C4-2B (cell line): ENCODE measurements around the gene SNPH.

ENCODE experiments used
- H3K27ac ChIP-seq: fragments of 450-650 bp; 2 replicates; pipeline ENCODE4 v1.5.1; 2017
- ZFX ChIP-seq: fragments of 450-650 bp; IDR thresholded peaks from 2 replicates; pipeline ENCODE4 v1.6.1; 2017
- TF ChIP-seq, protein P1 (sequence below): fragments of 450-650 bp; conservative IDR thresholded peaks from 2 replicates; pipeline ENCODE4 v1.5.1; 2017; ENCODE audit warnings: mild to moderate bottlenecking

The SNPH gene

DNA sequence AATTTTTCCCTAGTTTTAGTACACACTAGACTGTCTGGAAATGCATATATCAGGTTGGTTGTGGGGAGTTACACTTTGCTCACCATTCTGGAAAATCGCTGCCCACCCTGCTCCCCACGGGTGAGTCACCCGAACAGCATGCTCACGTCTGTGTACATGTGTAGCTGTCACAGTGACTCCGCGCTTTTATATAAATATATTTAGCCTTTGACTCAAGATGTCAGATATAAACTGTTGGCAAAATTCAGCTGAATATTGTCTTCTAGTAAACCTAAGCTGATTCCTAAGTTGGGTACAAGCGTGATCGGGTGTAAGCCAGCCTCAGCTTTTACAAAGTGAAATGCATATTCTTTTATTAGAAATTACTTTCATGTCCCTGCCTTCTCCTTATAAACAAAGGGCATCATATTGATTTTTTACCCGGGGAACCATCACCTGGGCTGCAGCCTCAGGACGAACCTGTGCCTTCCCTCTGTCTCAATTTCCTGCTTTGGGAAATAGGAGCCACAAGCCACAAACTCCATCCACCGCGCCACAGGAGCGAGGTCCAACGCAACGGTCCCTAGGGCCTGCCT, 58.6 kb downstream of the SNPH start:
- TF ChIP-seq ZFX, result no peak
- TF ChIP-seq, protein P1, sequence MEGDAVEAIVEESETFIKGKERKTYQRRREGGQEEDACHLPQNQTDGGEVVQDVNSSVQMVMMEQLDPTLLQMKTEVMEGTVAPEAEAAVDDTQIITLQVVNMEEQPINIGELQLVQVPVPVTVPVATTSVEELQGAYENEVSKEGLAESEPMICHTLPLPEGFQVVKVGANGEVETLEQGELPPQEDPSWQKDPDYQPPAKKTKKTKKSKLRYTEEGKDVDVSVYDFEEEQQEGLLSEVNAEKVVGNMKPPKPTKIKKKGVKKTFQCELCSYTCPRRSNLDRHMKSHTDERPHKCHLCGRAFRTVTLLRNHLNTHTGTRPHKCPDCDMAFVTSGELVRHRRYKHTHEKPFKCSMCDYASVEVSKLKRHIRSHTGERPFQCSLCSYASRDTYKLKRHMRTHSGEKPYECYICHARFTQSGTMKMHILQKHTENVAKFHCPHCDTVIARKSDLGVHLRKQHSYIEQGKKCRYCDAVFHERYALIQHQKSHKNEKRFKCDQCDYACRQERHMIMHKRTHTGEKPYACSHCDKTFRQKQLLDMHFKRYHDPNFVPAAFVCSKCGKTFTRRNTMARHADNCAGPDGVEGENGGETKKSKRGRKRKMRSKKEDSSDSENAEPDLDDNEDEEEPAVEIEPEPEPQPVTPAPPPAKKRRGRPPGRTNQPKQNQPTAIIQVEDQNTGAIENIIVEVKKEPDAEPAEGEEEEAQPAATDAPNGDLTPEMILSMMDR, result no peak
- peak overlapping the region; percentile 93 for H3K27ac ChIP-seq

DNA sequence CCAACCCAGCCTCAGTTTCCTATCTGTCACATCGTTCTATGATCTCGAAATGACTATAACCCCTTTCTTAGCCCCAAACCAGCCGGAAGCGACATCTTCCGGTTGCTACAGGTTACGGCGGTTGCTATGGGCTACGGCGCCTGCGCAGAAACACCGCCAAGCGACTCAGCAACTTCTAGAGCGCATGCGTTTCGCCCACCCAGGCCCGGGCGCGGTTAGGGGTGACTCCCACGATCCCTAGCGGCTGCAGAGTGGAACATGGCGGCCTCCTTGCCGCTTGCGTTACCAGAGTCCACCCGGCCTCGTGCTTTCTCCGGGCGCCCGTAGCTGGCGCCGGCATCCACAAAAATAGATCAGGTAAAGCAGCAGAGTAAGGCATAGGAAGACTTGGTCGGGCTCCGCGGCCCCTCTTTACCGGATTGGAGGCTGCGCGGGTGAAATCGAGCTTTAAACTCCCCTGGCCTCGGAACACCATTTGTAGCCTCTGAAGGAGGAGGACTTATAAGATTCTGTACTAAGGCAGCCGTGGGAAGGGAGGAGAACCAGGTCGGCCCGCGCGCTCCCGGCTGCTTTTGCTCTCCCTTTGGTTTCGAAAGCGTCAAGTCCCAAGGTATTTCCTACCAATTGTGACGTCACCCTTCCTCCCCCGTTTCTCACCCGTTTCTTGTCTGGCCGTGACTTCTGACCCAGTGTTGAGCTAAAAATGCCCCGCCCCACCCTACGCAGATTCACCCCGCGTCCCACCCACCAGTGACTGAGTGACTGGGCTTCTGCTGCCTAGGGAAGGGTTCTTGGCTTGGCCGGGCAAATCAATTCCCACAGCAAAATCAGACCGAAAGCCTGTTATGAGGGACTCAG, 59.3 kb downstream of the SNPH start:
- peak; percentile 9; the same call in 1 of the 2 replicates for TF ChIP-seq ZFX
- TF ChIP-seq, protein P1, result no peak
- peak overlapping the region; percentile 93 for H3K27ac ChIP-seq

DNA sequence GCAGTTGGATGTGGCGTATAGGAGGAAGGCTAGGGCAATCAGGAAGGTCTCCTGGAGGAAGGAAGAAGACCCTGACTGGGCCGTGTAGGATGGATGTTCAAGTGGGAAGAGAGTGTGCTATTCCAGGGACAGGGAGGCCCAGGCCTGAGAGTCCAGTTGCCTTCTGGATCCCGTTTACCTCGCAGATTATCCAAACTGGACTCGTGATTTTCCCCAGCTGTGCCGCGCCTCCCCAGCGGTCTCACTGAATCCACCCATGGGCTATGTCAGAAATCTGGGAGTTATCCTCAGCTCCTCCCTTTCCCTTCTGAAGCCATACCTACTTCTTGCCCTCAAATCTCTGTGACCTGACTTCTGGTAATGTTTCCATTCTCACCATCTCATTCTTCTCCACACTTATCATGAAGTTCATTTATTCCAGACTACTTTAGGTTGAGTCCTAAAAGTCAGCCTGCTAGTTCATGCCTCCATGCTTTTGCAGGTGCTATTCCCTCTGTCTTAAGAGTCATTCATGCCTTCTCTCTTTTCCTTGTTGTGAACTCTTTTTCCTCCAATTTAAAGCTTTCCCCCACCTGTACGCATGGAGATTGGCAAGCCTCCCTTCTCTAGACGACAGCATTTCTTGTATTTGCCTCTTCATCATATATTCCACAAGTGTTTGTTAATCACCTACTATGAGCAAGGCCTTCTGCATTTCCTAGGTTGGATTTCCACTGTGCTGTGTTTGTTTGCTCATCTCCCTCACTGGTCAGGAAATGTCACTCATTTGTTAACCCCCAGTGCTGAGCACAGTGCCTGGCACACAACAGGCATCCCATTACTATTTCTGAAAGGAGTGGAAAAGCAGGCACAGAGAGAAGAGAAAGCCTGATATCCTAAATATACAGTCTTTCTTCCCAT, 60.2 kb downstream of the SNPH start:
- TF ChIP-seq, protein P1, result no peak
- no peak for TF ChIP-seq ZFX
- peak overlapping the region; percentile 93 for H3K27ac ChIP-seq

DNA sequence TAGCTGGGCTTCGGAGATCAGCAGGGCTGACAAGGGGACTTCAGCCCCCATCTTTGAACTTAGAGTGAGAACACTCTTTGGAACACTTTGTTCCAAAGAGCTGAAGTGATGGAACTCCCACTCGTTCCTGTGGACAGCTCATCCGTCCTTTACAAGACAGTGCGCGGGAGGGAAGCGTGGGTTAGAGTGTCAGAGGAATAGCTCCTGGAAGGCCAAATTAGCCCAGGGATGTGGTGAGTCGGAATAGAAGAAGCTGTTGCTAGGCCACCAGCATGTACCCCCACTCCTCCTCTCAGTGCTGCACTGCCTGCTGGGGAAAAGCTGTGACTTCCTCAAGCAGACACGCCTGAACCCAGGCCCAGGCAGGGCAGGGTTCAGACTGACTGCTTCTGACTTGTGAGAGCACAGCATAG, 61.2 kb downstream of the SNPH start:
- TF ChIP-seq, protein P1, result no peak
- no peak for TF ChIP-seq ZFX
- H3K27ac ChIP-seq, result no peak overlapping the region

DNA sequence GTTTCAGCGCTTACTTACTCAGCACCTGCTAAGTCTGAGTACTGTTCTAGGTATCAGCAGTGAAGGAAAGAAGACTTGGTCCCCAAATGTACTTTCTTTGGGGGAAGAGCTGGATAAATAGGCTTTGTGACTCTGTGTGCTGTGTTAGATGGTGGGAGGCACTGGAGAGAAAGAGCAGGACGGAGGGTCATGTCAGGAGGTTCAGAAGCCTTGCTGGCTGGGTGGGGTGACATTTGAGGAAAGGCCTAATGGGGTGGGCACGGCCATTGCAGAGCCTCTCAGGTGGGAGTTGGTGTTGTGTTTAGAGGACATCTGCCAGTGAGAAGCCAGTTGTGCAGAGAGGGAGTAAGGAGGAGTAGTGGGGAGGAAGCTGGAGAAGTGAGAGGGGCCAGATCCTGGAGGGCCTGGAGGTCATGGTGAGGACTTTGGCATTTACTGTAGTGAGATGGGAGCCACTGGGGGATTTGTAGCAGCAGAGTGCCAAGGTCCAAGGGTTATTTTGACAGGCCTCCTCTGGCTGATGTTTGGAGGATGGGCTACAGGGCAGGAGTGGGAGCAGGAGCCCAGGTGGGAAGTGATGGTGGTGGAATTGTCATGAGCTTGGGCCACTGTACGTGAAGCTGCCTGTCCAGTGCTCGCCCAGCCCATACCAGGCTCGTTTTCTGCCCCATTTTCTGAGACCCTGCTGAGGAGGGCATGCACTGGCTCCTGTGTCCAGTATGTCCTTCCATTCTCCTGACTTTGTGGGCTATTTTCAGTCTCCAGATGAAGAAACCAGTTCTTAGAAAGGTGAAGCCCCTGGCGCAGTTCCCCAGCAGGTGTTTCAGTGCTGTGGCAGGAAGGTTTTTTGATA, 62.0 kb downstream of the SNPH start:
- peak overlapping the region; percentile 10 for H3K27ac ChIP-seq
- no peak for TF ChIP-seq ZFX
- TF ChIP-seq, protein P1, result no peak

DNA sequence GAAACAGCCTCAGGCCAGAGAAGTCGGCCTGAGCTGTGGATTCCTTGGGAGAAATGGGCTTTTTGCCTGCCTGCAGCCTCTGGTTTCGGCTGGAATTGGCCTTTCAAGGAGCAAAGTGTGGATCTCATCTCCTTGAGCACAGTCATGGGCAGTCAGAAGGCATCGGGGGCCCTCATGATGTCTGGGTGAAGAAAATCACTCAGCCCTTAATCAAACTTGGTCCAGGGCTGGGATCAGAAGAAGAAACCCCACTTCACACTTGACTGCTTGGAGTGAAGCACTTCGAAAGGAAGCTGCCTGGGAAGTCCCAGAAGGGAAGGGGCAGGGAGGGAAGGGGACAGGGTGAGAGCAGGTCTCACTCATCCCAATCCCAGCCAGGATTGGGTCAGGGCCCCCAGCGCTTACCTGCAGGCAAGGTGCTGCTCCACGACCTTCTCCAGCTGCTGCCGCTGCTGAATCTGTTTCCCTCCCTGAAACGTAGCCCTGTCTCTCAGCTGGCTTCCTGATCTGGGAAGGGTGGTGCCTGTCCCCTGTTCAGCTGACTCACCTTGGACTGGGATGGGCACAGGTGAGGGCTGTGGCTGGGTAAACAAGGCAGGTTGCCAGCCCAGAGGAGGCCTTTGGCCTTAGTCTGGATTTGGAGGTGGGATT, 62.7 kb downstream of the SNPH start, which contains the start of gene SDCBP2:
SDCBP2 (minus strand) TSS at position 460 of the 651 bp plus-strand sequence. CDS start 8,723 bp downstream, outside the sequence.
- H3K27ac ChIP-seq, result peak within 1 kb of the TSS; percentile 10
- TF ChIP-seq, protein P1, result no peak
- no peak for TF ChIP-seq ZFX
